Fibroblast of the aortic adventitia (primary cell): ENCODE results near the gene MICAL2. TPM values are rescaled to one million over a fixed set of nuclear protein-coding genes. Genes with fewer than 3 reads are reported as not detected.

Source experiments
- DNase-seq: peaks from one replicate; pipeline ENCODE4 v3.0.0-alpha.2; 2010; ENCODE audit warnings: low read depth
- H3K4me3 ChIP-seq: 2 replicates; pipeline ENCODE4 v1.5.1; 2011; ENCODE audit warnings: low read depth, mild to moderate bottlenecking, control low read depth, low read length, moderate library complexity
- total RNA-seq: library from RNA; depleted of rRNA; stranded (reverse); fragments of >200 nt; gene quantifications from 2 replicates; pipeline ENCODE4 v1.2.3, GENCODE V29; 2012; ENCODE audit warnings: low replicate concordance
- TF ChIP-seq, protein P1 (sequence below): IDR thresholded peaks from 2 replicates; pipeline ENCODE4 v1.5.1; 2011; ENCODE audit warnings: mild to moderate bottlenecking, low read length, control low read depth, inconsistent platforms; ENCODE audit not compliant: insufficient read depth

Gene MICAL2
- total RNA-seq, 1 donor: 146 TPM

DNA sequence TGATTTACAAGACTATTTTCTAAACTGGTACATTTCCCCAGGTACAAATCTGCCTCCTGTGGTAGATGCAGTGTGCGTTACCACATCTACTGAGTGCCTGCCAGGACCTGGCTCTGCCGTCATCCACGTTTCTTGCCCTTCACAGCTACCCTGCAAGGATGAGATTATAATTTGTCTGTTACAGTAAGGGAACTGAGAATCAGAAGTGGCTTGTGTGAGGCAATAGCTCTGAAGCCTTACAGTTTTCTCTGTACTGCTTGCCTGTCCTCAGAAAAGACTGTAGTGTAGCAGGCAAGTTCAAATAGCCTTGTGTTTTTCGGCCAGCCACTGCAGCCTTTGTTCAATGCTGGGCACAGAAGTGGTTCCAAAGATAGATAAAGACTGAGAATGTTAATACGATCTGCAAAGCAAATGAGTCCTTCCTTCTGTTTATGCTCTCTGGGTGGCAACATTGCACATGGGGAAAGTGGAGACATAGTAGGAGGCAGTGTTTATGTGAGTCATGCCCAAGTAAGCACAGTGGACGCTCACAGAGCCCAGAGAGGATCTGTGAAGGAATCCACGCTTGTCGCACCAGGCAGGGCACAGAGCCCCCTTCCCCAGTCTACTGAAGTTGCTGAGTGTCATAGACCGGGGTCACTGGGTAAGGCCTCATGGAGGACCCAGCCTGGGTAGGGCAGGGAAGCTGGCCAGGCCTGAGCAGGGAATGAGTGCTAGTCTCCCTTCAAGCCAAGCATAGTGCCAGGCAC lies 49.1 kb downstream of the MICAL2 start:
- TF ChIP-seq, protein P1, sequence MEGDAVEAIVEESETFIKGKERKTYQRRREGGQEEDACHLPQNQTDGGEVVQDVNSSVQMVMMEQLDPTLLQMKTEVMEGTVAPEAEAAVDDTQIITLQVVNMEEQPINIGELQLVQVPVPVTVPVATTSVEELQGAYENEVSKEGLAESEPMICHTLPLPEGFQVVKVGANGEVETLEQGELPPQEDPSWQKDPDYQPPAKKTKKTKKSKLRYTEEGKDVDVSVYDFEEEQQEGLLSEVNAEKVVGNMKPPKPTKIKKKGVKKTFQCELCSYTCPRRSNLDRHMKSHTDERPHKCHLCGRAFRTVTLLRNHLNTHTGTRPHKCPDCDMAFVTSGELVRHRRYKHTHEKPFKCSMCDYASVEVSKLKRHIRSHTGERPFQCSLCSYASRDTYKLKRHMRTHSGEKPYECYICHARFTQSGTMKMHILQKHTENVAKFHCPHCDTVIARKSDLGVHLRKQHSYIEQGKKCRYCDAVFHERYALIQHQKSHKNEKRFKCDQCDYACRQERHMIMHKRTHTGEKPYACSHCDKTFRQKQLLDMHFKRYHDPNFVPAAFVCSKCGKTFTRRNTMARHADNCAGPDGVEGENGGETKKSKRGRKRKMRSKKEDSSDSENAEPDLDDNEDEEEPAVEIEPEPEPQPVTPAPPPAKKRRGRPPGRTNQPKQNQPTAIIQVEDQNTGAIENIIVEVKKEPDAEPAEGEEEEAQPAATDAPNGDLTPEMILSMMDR: no peak
- peak; percentile 87 for DNase-seq
- no peak overlapping the region for H3K4me3 ChIP-seq

DNA sequence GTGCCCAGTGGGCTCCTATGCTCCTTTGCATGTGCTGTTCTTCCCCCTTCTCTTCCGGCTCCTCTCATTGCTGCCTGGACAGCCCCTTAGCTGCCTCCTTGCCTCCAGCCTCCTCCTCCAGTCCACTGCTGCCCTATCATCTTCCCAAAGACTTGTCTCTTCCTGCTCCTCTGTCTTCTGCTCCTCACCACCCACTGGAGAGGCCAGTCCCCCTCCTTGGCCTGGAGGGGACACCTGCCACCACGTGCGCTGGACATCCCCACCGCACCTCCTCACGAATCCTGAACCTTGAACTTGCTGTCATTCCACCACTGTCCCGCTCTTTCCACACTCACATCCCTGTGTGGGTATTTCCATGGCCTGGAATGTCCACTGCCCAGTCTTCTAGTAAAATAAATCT lies 49.8 kb downstream of the MICAL2 start:
- no peak for DNase-seq
- H3K4me3 ChIP-seq: no peak overlapping the region
- TF ChIP-seq, protein P1: no peak

DNA sequence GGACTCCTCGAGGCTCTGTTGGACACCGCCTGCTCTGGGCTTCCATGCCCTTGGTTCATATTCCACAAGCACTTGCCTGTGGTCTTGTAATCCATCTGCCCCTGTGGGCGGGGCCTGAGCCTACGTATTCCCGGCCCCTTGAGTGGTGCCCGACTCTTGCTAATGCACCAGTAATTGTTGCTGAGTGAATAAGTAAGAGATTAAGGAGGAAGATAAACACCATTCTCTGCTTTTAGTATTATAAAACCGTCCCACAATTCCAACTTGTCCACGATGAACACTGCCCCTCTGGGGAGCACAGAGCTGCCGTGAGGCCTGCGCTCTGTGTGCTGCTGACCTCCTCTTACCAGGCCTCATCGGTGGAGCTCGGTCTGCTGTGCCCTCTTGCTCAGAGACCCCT lies 50.3 kb downstream of the MICAL2 start:
- TF ChIP-seq, protein P1: no peak
- DNase-seq: no peak

DNA sequence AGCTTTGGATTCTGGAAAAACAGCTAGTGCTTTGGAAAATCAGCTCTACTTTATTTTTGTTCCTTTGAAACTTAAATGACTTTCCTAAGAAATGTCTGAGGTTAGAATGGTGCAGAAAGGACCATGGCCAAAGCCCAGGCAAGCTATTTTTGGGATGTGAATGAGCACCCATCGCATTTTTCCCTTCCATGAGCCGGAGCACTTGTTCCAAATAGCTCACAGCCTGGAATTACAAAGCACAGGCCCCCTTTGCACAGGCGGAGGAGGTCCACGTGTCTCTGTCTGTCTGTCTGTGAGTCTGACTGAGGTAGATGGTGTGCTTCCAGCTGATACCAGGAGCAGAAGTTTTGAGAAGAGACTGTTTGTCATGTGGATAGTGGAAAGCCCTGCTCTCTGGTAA lies 50.7 kb downstream of the MICAL2 start:
- no peak for DNase-seq
- TF ChIP-seq, protein P1: no peak
- no peak overlapping the region for H3K4me3 ChIP-seq

More for the DNA sequence above, 50.3 kb downstream of the MICAL2 start:
- no peak overlapping the region for H3K4me3 ChIP-seq

DNA sequence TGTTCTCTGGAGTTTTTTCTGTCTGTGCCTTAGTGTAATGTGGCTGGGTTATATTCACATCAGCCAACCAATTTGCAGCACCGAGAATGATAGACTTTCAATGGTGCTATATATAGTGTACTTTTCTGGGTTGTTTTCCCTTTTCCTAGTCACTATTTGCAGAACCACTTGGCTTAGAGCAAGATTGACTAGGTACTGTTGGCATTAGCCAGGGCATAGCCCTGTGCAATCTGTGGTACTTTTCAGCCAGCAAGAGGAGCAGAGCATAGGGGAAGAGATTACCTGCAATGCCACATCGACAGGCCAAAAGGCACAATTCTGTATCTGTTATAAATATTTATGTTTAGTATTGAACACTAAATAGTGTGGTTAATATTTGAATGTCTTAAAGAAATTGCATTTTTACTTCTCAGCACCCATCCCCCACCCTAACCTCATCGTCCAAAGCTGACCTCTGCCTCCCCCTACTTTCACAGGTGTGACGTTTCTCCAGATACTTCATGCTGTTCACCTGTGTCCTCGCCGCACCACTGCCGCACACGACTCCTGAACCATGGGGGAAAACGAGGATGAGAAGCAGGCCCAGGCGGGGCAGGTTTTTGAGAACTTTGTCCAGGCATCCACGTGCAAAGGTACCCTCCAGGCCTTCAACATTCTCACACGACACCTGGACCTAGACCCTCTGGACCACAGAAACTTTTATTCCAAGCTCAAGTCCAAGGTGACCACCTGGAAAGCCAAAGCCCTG lies 51.4 kb downstream of the MICAL2 start:
- DNase-seq: no peak
- TF ChIP-seq, protein P1: no peak
- H3K4me3 ChIP-seq: no peak overlapping the region

DNA sequence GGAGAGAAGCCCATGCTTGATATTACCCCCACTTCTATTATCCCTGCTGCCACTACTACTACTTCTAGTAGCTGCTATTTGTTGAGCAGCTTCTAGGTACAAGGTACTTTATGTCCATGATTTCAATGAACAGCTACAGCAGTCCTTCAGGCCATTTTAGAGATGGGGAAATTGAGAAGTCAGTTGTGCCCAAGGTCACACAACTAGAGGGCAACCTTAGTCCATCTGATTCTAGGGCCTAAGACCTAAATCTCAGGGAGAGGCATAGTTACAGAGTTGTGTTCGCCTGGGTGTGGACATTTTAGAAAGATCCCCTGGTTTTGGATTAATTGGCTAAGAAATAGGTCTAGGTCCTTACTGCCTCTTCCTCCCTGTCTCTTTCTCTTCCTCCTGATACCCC lies 52.3 kb downstream of the MICAL2 start:
- H3K4me3 ChIP-seq: no peak overlapping the region
- TF ChIP-seq, protein P1: no peak
- DNase-seq: no peak
